Testis (tissue), 2 donors: ENCODE results near the gene CCDC85A.

Source experiments
- CTCF ChIP-seq, 3 experiments: fragments of 450-650 bp in 2 of 3; fragments of 200-600 bp in 1 of 3; sonication (generic) in 1 of 3; IDR thresholded peaks; one replicate each; pipeline ENCODE4 v1.5.1; 2016 to 2019; ENCODE audit warnings: antibody characterized with exemption in 3 of 3, mild to moderate bottlenecking in 2 of 3, moderate library complexity in 1 of 3
- POLR2A ChIP-seq: fragments of 450-650 bp; IDR thresholded peaks from one replicate; pipeline ENCODE4 v1.6.1; 2017; ENCODE audit warnings: antibody characterized with exemption, mild to moderate bottlenecking, moderate library complexity

- TF ChIP-seq CTCF (IDR thresholded peaks at IDR 0.05), result no peak
- no peak for TF ChIP-seq POLR2A
These were observed 206.9 kb downstream of the CCDC85A start for GRCh38 chr2:56390644-56391043.
